HG02763 (cell line): ENCODE results near the gene GALNT17.

Experiments
- ATAC-seq: cut with Tn5 transposase; IDR thresholded peaks from one replicate; pipeline ENCODE4 v1.9.1; 2021; ENCODE audit warnings: mild to moderate bottlenecking, moderate library complexity; ENCODE audit not compliant: unreplicated experiment

Gene GALNT17

DNA sequence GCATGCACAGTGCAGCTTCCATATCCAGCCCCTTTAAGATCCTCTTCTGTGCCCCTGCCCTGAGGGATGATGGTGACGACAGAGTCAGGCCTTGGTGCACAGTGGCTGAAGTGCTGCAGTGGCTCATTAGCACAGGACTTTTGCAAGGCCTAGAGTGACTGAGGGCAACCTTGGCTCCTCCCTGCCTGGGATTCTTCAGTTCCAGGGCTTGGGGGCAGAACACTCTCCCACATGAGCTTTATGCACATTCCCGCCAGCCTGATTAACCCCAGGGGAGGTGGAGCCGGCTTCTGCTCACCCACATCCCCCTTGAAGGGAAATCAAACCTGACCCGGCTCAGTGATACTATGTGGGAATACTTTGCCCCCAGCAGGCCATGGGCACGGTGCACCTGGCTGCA, 253.4 kb downstream of the GALNT17 start:
- ATAC-seq, result no peak

DNA sequence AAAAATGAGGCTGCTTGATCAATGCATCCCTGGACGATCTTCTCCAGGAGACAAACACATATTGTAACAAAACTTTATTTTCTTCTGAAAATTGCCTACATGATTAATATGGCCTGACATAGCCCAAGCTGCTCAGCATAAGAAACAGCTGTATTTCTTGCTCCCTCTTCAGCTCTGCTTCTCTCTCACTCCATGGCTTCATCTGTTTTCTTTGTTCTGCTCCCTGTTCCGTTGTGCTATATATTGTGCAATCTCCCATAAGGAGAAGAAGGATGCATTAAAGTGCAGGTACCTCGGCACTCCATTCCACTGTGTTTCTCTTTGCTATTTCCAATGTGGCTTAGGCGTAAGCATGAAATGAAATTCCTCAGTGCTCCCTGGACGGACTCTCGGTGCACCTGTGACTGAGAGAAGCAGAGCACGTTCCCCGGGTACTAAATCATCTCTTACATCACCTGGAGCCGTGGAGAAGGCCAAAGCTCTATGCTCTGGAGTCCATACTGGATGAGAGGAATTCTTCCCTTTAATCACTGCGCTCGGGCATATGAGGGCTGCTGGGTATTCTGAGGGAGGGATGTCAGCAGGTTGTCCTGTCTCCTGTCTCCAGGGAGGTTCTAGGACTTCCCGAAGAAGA, 254.3 kb downstream of the GALNT17 start:
- ATAC-seq, result no peak

DNA sequence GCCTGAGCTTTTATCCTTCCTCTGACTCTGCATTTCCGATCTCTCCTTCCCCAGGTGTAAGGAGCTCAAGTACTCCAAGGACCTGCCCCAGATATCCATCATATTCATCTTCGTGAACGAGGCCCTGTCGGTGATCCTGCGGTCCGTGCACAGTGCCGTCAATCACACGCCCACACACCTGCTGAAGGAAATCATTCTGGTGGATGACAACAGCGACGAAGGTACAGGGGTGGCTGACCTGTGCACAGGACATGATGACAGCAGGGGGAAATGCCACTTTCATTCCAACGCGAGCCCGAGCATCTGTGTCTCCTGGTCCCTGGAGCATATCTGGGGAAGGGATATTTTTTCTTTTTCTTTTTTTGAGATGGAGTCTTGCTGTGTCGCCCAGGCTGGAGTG, 256.2 kb downstream of the GALNT17 start:
- no peak for ATAC-seq

DNA sequence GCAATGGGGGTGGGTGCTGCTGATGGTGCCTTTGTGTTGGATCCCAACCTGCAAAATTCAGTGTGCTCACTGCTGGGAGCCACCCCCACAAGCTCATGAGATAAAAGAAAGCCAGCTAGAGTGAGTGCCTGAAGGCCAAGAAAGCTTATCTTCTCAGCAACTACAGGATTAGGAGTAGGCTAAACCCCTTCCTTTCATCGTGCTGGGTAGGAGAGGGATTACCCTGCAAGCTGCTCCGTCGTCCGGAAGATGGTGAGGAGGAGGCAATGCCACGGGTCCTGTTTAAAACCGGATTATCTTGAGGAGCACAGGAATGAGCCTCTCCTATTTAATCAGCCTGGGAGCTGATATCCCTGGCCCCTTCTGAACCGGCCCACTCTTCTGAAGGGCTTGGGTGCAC, 258.0 kb downstream of the GALNT17 start:
- no peak for ATAC-seq

DNA sequence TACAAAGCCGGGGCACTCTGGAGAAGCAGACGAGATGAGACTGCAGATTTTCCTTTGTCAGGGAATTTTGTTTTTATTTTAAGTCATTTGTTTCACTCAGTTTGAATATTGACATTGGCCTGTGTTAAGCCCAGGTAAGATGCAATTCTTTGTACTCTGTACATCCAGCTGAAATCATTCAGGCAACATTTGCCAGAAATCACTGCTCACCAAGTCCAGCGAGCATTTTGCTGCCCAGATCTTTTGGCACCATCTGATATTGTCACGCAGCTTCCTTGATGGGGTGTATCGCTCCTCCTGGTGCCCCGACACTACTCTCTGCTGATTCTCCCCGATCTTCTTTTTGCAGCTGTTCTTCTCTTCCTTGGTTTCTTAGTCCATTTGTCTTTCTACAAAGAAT, 261.7 kb downstream of the GALNT17 start:
- ATAC-seq, result no peak

DNA sequence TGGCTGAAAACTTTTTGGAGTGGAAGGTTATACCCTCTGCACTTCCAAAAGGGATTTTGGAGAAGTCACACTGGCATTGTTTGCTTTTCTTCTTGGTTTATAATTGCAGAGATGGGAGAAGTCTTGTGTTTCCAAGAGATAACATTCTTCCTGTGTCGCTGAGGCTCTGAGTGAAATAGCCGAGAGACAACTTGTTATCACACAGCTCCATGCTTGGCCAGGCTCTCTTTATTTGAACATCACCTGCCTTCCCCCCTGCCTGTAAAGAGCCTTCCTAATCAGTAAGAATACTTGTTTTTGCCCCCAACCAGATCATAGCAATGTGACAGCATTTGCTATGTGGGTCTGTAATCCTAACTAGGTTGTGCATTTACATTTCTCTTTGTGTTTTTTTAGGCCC, 270.7 kb downstream of the GALNT17 start:
- ATAC-seq, result no peak

DNA sequence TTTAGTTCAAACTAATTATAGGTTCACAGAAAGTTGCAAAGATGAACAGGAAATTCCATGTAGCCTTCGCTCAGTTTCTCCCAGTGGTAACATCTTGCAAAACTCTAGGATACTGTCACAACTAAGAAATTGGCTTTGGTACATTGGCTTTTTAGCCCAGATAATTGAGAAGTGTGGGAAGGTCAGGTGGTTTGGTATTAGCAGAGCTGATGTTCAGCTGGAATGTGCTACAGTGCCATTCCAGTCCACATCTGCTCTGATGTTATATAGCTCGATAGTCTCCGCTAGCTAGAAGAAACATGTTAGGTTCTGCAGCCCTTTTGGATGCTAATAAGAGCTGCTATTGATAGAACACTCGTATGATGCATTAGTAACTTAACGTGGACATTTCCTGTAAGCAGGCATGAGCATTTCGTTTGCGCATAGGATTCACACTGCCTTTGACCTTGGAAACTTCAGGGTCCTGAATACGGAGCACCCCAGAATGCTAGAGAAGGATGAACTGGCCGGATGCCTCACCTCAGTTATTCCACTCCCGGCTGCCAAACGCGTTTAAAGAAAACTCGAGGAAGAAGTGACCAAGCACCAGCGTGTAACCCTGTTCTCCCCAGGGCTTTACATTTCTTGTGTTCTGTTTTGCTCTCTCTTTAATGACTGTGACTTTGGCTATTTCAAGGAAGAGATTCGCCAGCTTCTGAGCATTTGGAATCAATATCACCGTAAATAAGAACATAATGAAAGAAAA, 271.4 kb downstream of the GALNT17 start:
- no peak for ATAC-seq

DNA sequence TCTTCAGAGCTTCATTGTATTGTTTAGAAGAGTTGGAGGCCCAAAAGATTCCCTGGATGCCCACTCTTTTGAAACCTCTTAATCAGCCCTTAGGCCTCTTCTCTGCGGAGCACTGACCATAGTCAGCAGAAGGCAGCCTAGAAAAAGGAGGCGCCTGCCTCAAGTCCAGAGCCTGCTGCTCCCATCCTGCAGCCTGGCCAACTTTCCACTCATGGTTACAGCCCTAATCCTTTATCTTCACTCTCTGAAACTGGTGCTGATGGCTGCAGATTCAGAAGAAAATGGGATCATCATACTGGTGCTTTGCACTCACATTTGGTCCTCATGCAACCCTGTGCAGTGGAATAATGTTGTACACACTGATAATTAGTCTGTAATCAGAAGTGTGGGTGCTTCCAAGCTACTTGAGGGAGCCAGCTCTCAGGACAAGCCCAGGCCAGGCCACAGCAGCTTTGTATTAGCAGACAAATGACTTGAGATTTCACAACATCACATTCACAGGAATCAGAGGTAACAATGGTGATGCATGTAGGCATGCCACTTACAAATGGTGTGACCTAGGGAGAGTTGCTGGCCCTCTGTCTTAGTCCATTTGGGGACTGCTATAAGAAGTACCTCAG, 272.9 kb downstream of the GALNT17 start:
- ATAC-seq, result no peak

DNA sequence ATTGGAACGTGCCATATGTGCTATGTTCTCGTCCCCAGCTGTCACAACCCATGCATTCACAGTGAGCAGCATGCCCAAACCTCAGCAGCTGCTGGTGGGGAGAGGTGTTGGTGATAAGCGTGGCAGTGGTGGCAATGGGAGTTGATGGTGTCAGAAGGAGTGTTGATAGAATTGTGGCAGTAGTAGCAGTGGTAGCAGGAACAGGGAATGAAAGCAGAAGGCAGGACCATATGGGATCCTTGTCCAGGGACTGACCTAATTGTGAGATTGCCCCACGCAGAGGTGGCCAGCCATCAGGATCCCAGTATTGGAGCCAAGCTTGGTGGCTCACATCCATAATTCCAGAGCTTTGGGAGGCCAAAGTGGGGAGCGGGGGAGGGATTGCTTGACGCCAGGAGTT, 276.3 kb downstream of the GALNT17 start:
- no peak for ATAC-seq

DNA sequence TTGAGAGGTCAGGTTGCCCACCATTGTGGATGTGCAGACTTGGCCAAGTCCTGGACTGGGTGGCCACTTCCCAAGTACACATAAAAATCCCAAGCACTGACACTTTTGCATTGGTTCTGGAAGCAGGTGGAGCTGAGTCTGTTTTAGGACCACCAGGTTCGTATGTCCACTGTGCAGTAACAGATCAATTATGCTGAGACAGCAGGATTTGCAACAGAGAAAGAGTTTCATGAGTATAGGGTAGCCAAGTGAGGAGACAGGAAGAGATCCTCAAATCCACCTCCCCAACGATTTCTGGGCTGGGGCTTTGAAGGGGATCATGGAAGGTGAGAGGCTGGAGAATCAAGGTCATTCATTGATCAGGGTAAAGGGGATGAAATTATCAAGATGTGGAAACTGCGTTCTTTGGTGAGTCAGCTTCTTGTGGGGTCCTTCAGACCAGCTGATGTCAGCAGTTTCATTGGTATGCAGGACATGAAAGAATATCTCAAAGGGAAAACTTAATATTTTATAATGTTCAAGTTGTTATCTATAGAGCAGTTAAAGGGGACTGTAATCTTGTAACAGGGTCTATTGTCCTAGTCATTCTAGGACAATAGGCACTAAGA, 277.7 kb downstream of the GALNT17 start:
- no peak for ATAC-seq

DNA sequence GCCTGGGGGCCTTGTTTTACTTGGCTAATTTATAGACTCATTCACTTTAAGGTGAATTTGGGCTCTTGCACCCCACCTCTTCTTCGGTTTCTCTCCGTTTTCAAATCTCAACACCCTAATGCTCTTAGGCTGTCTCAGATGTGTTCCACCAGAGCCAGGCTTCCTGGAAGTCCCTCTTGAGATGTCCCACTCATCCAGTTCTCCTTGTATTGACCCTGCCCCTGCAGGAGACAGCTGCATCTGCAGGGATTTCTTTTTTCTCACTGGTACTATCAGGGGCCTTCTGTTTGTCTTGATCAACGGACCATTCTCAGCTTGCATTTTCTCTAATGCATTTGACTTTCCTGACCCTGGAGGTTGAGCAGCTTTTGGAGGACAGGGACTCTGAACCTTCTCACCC, 279.5 kb downstream of the GALNT17 start:
- no peak for ATAC-seq

DNA sequence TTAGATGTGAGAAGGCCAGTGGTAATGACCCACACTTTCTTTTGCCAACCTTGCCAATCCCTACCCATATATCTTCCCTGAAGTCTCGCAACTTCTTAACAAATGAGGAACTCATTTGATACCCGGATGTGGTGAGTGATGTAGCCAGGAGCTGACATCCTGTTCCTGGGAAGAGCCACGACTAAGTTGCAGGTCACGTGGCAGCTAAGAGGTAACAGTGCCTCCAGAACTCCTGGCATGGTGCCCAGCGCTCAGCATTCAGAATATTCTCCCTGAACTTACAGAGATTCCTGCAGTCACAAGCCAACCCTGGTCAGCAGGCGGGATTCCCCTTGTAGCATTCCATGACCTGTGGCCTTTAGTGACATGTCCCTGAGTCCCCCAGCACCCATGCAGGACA, 282.5 kb downstream of the GALNT17 start:
- no peak for ATAC-seq

DNA sequence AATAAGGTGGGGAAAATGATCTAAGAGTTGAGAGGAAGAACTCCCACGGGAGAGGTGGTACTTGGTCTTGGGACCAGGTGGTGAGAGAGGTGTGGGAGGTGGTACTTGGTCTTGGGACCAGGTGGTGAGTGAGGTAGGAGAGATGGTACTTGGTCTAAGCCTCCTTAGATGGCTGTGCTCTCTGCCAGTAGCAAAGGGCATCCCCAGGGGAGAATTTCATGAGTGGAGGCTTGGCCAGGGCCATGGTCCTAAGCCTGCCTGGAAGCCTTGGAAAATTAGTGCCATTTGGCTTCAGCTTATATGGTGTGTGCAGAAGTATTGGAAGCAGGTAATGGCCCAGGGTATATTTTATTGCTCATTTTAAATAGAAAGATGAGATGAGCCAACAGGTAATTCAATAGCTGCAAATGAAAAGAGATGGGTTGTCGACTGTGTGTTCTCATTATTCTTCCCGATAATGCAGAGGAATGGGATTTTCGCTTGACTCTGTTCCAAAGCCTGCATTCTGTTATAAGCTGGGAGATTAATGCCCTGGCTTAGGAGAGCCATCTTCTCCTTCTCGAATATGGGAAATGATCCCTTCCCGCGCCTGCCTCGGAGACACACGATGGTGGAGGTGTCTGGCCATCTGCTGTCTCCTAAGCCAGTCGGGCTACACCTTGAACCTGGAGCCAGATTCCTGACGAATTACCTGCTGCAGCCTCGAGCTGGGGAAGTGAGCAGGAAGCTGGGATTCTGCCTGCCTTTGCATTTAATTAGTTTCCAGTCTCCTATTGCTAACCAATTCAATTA, 287.8 kb downstream of the GALNT17 start:
- no peak for ATAC-seq

DNA sequence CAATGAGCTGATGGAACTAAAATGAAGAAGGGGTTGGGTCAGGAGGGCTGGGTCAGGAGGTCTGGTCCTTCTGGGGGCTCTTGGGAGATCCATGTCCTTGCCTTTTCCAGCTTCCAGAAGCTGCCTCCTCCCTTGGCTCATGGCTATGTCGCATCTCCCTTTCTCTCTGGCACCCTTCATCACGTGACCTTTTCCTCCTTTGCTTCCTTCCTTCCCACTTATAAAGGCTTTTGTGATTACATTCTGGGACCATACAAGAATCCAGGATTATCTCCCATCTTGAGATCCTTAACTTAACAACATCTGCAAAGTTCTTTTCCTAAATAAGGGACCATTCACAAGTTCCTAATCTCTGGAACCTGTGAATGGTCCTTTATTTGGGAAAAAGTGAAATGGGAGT, 290.2 kb downstream of the GALNT17 start:
- ATAC-seq, result no peak

DNA sequence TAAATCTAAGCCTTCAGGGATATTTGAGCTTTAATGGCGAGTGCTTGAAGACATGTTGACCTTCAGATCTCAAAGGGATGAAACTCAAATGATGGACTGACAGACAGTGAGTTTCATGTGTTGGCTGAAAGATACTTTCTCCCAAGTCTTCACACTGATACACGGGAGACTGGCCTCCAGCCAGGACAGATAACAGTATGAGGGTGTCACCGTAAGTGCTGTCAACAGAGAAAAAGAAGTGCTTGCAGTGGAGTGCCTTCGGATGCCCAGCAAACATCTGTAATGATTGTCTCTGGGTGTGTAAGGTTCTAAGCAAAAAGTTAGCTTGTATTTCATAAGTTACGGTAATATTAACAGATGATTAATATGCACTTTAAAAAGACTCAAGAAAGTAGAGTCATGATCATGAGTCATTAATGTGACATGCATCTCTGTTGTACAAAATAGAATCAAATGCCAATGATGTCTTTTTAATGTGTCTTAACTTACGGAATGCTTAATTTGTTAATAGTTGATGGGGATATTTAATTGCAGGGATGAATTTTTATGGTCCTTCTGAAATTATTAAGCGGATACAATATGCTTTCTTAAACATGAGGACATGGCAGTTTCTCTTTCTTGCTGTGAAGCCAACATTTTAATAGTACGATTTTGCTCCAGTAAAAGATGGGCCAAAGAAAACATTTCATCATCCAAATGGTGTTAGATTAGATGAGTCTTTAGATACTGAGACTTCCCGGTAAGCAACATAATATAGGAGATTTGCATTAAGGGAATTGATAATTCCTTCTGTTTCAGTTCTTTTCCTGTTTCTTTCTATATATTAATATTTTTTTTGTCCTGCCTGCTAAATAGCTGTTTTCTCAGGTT, 292.5 kb downstream of the GALNT17 start:
- ATAC-seq, result no peak

DNA sequence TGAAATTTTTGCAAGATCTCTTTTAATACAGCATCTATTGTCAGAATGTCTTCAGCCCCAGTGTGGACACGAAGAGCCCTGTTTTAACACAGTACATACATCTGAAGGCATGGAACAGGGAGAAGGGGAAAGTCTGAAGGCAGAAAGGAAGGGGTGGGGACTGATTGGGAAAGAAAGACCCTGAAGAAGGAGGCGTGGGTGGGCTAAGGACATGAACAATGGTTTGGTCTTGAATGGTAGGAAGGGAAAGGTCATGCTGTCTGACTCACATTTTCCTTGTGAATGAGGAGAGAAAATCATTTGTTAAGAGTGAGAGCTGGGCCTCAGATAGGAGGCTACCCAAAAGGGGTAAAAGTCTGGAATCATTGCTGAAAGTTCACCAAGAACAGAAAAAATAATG, 297.1 kb downstream of the GALNT17 start:
- no peak for ATAC-seq

DNA sequence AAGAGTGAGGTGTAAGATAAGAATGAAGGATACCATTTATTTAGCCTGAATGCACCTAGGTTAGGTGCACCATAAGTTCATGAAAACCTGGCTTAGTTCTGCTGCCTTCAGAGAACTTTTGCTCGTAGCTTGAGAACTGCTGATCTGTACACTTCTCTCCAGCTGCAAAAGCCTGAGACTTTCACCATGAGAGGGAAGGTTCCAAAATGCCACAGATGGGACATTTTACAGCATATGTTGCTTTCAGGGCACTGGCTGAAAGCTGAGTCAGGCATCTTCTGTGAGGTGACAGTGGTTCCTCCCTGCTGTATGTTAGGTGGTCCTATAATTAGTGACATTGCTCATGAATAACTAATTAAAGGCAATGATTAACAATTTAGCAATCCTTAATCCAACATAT, 298.3 kb downstream of the GALNT17 start:
- no peak for ATAC-seq

DNA sequence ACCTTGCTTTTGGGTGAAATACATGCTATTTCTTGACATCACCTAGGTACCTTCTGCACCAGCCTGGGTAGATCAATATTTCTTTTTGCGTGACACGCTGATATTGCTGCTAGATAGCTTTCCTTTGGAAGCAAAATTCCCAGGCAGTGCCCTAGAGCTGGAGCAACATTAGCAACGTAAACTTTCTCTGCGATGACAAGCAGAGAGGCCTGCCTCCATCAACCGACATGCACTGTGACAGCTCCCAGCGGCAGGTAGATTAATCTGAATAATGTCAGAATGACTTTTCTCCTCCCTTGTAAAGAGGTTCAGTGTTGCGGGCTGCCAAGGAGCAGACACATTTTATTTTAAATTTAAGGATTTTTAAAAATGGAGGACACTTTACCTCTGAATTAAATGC, 307.4 kb downstream of the GALNT17 start:
- no peak for ATAC-seq

DNA sequence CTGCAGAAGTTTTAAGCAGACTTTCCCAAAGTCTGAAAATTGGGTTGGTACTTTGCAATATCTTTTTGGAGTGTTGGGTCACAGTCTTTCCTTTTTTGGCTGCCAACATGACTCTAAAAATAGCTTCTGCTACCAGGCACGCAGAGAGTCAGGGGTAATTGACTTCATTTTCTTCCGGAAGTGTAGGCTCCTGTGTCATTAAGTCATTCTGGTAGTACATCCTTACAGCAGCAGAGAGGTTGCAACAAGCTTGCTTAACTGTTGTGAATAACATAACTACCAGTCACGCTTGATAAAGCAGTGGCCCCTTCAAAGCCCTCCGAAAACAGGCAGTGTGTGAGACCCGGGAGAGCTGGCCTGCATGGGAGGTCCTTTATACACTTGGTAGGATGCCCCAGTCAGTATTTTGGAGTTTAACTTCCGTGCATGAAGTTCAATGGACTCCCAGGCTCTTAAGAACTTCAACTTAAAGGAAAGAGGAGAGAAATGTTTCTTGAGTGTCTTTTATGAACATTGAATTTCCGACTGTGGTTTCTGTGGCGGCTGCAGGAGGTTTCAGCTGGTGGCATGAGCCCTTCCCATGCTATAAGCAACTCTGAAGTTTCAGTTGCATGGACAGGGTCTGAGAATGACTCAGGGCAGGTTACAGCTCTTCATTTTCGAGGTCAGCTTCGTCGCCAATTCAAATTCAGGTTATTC, 310.7 kb downstream of the GALNT17 start:
- no peak for ATAC-seq

DNA sequence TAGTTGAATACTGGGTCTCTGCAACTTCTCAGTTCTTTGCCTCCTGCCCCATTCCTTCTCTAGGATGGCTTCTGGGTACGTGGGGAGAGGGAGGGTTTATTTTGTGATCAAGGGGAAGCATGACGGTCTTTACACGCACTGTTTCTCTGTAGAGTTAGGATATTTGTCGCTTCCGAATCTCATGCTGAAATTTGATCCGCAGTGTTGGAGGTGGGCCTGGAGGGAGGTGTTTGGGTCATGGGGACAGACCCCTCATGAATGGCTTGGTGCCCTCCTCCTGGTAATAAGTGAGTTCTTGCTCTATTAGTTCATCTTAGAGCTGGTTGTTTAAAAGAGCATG, 311.2 kb downstream of the GALNT17 start:
- ATAC-seq, result no peak
